GM18508 (cell line): ENCODE data around the gene AUTS2.
"Not testable (repeated sequence)": the region's sequence is repeated elsewhere in the genome, so short reads cannot be mapped to it uniquely, and the experiment has no call there.

Experiments used
- ATAC-seq: cut with Tn5 transposase; IDR thresholded peaks from one replicate; pipeline ENCODE4 v1.9.1; 2021; ENCODE audit warnings: moderate number of reproducible peaks; ENCODE audit not compliant: insufficient read depth, unreplicated experiment

The AUTS2 gene

GRCh38 chr7:70712942-70713341 is 1114.7 kb downstream of the AUTS2 start:
- no peak for ATAC-seq

DNA sequence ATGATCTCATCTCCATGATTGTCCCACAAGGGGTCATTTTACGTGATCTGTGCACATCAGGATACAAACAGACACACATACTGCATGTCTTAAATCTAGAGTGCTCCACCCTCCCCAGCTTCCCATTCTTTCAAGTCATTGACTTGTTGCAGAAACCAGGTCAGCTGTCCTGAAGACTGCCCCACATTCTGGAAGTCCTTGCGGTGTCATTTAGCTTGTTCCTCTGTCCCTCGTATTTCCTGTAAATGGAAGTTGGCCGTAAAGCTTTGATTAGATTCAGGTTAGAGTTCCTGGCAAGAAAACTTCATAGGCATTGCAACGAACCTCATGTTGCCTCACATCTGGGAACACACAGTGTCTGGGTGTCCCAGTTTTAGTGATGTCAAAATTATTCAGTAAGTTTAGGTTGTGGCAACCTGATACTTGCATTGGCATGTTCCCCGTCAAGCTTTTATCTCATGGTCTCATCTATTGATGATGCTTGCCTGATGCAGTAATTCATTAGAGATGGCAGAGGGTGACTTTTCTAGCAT is 1116.3 kb downstream of the AUTS2 start:
- ATAC-seq: no peak

- ATAC-seq: no peak
Measured at GRCh38 chr7:70717553-70718329, 1119.5 kb downstream of the AUTS2 start.

- no peak for ATAC-seq
Measured at GRCh38 chr7:70719125-70719524, 1120.8 kb downstream of the AUTS2 start.

DNA sequence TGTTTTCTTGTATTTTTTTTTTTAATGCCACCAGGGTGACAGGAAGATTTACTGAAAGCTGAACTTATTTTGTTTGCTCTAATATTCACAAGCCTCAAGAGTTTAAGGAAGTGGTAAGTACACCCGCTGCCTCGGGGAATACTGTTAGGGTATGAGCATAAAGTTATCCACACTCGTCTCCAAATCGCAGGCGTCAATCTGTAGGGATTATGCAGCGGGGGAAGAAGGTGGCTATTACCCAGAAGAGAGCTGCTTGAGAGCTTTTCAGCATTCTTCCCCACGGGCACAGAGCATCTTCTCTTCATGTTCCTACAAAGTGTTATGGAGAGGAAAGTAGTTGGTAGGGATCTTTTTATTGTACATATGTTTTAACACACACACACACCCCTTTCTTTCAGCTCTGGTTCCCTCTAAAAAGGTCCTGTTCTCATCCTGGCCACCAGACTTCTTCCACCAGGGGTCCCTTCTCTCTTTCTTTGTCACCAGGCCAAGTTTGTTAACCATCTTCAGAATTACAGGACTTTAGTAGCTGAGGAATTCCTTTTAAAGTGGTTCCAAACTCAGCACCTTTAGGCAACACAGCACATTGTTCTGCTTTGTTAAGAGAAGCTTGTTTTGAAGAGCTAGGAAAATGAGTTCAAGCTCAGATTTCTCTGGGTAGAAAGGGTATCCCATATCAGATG is 1122.1 kb downstream of the AUTS2 start:
- ATAC-seq: no peak

GRCh38 chr7:70721500-70721899 is 1123.2 kb downstream of the AUTS2 start:
- ATAC-seq: no peak

- ATAC-seq: no peak
Measured at GRCh38 chr7:70723339-70723738, 1125.1 kb downstream of the AUTS2 start.

GRCh38 chr7:70725448-70725847 is 1127.2 kb downstream of the AUTS2 start:
- no peak for ATAC-seq

DNA sequence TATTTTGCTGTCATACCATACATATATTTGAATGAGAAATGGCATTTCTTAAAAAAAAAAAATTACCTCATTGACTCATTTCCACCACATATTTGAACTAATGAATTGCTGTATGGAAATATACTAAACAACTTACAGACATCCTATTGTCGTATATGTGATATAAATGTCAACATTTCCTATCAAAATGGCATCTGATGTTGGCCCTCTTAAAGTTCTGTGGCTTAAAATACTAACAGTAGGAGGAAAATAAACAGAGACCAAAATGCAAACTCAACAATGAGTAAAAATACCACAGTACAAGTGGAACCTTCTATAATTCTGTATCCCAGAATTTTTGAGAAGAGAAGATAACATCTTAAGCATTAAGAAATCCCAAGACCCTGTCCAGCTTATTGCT is 1128.0 kb downstream of the AUTS2 start:
- ATAC-seq: no peak

- peak; percentile 70 for ATAC-seq
Measured at GRCh38 chr7:70726951-70727378, 1128.7 kb downstream of the AUTS2 start.

DNA sequence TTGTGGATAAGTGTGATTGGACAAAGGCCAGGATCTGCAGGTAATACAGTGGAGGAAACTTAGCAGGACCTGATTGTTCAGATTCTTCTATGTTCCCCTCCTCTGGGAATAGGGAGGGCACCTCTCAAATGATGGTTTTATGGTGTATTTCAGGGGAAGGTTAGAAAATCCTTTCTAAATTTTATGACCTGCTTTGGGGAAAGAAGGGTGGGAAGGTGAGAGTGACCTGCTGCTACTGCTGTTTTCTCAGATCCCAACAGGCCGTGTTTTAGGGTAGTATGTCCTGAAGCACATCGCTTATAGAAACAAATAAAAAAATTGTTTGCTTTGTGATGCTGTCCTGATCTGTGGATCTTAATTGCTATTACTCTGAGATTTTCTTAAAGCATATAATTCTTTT is 1129.6 kb downstream of the AUTS2 start:
- no peak for ATAC-seq

- ATAC-seq: no peak
Measured at GRCh38 chr7:70728872-70729552, 1130.7 kb downstream of the AUTS2 start.

DNA sequence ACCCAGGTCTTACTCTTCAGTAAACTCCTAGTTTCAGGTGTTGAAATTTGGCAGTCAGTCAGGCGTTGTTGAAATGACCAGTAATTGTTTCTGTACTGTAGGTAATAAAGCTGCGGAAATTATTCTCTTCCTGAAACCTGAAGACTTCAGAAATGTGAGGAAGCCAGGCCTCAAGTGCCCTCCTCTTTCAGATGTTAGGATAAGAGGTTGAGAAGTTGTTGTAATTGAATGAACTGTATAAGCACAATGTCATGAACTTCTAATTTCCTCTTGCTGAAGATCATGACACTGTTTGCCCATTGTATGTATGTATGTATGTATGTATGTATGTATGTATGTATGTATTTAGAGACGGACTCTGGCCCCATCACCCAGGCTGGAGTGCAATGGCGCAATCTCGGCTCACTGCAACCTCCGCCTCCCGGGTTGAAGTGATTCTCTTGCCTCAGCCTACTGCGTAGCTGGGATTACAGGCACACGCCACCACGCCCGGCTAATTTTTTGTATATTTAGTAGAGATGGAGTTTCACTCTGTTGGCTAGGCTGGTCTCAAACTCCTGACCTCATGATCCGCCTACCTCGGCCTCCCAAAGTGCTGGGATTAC is 1131.4 kb downstream of the AUTS2 start:
- ATAC-seq: not testable (repeated sequence)

- ATAC-seq: no peak
Measured at GRCh38 chr7:70730451-70731110, 1132.3 kb downstream of the AUTS2 start.

DNA sequence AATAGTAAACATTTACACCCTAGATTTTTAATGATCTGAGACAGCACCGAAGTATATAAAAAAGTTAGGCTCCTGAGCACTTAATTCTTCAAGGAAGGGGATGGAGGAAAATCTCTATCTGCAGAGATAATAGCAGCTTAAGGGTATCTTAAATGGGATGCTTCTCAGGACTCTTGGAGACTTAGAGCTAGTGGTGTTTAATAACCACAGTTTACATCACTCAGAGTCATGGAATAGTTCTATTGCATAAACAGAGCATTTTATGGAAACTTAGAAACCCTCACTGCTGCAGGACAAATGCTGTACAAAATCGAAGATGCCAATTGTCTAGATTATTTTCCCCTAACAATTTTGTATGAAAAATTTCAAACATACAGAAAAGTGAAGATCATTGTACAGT is 1134.8 kb downstream of the AUTS2 start:
- ATAC-seq: no peak

DNA sequence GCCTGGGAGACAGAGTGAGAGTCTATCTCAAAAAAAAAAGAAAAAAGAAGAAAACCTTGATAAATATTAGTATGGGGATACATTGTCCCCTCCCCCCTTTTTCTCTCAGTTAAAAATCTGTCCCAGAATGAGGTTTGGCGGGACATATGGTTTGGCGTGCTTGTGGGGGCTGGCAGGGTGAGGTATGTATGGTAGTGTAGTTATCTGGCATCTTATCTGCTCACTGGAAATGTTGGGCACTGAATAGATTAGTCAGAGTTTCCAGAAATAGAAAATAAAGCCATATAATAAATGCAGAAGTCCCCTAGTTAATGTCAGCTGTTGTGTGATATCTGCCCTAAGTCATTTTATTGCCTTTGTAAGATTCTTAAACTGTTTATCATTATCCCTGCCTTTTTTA is 1136.1 kb downstream of the AUTS2 start:
- ATAC-seq: no peak

DNA sequence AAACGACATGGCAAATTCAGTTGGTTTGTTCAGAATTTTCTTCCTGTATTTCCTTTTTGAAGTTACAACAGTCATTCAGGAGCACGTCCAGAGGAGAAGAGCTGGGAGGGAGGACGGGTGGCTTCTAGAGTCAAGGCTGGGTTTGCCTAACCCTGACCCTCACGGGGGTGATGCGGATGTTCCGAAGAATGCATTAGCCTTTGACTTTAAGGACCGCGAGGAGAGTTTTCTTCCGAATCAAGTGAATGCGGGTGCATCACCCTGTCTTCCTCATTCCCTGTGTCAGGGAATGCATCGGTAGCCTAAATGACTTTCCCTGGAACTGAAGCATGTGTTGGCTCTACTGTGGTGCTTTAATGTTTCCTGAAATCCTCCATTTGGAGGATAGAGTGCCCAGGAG is 1137.0 kb downstream of the AUTS2 start:
- no peak for ATAC-seq

GRCh38 chr7:70736715-70737460 is 1138.6 kb downstream of the AUTS2 start:
- no peak for ATAC-seq

GRCh38 chr7:70738151-70738885 is 1140.0 kb downstream of the AUTS2 start:
- no peak for ATAC-seq
